Medulla oblongata (tissue), 1 donor: ENCODE measurements around the gene HBQ1.
"Not testable (repeated sequence)": the region's sequence is repeated elsewhere in the genome, so short reads cannot be mapped to it uniquely, and the experiment has no call there.

Source experiments
- DNase-seq: peaks from one replicate; pipeline ENCODE4 v3.0.0-alpha.2; 2015; ENCODE audit errors: extremely low spot score

HBQ1 gene

DNA sequence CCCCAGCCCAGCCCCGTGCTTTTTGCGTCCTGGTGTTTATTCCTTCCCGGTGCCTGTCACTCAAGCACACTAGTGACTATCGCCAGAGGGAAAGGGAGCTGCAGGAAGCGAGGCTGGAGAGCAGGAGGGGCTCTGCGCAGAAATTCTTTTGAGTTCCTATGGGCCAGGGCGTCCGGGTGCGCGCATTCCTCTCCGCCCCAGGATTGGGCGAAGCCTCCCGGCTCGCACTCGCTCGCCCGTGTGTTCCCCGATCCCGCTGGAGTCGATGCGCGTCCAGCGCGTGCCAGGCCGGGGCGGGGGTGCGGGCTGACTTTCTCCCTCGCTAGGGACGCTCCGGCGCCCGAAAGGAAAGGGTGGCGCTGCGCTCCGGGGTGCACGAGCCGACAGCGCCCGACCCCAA is 4.3 kb upstream of the HBQ1 start:
- not testable (repeated sequence) for DNase-seq

DNA sequence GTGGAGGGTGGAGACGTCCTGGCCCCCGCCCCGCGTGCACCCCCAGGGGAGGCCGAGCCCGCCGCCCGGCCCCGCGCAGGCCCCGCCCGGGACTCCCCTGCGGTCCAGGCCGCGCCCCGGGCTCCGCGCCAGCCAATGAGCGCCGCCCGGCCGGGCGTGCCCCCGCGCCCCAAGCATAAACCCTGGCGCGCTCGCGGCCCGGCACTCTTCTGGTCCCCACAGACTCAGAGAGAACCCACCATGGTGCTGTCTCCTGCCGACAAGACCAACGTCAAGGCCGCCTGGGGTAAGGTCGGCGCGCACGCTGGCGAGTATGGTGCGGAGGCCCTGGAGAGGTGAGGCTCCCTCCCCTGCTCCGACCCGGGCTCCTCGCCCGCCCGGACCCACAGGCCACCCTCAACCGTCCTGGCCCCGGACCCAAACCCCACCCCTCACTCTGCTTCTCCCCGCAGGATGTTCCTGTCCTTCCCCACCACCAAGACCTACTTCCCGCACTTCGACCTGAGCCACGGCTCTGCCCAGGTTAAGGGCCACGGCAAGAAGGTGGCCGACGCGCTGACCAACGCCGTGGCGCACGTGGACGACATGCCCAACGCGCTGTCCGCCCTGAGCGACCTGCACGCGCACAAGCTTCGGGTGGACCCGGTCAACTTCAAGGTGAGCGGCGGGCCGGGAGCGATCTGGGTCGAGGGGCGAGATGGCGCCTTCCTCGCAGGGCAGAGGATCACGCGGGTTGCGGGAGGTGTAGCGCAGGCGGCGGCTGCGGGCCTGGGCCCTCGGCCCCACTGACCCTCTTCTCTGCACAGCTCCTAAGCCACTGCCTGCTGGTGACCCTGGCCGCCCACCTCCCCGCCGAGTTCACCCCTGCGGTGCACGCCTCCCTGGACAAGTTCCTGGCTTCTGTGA is 3.5 kb upstream of the HBQ1 start, which contains the start of gene HBA1:
HBA1 (plus strand) TSS at position 204 of the 906 bp plus-strand sequence; CDS start at position 241, 37 bp downstream.
- DNase-seq: not testable (repeated sequence)

DNA sequence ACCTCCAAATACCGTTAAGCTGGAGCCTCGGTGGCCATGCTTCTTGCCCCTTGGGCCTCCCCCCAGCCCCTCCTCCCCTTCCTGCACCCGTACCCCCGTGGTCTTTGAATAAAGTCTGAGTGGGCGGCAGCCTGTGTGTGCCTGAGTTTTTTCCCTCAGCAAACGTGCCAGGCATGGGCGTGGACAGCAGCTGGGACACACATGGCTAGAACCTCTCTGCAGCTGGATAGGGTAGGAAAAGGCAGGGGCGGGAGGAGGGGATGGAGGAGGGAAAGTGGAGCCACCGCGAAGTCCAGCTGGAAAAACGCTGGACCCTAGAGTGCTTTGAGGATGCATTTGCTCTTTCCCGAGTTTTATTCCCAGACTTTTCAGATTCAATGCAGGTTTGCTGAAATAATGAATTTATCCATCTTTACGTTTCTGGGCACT is 2.9 kb upstream of the HBQ1 start:
- no peak for DNase-seq

DNA sequence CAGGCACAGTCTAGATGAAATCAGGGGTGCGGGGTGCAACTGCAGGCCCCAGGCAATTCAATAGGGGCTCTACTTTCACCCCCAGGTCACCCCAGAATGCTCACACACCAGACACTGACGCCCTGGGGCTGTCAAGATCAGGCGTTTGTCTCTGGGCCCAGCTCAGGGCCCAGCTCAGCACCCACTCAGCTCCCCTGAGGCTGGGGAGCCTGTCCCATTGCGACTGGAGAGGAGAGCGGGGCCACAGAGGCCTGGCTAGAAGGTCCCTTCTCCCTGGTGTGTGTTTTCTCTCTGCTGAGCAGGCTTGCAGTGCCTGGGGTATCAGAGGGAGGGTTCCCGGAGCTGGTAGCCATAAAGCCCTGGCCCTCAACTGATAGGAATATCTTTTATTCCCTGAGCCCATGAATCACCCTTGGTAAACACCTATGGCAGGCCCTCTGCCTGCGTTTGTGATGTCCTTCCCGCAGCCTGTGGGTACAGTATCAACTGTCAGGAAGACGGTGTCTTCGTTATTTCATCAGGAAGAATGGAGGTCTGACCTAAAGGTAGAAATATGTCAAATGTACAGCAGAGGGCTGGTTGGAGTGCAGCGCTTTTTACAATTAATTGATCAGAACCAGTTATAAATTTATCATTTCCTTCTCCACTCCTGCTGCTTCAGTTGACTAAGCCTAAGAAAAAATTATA is 2.1 kb upstream of the HBQ1 start:
- no peak for DNase-seq

DNA sequence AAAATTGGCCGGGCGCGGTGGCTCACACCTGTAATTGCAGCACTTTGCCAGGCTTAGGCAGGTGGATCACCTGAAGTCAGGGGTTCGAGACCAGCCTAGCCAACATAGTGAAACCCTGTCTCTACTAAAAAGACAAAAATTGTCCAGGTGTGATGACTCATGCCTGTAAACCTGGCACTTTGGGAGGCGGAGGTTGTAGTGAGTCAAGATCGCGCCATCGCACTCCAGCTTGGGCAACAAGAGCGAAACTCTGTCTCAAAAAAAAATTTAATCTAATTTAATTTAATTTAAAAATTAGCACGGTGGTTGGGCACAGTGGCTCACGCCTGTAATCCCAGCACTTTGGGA is 1.6 kb upstream of the HBQ1 start:
- DNase-seq: no peak

DNA sequence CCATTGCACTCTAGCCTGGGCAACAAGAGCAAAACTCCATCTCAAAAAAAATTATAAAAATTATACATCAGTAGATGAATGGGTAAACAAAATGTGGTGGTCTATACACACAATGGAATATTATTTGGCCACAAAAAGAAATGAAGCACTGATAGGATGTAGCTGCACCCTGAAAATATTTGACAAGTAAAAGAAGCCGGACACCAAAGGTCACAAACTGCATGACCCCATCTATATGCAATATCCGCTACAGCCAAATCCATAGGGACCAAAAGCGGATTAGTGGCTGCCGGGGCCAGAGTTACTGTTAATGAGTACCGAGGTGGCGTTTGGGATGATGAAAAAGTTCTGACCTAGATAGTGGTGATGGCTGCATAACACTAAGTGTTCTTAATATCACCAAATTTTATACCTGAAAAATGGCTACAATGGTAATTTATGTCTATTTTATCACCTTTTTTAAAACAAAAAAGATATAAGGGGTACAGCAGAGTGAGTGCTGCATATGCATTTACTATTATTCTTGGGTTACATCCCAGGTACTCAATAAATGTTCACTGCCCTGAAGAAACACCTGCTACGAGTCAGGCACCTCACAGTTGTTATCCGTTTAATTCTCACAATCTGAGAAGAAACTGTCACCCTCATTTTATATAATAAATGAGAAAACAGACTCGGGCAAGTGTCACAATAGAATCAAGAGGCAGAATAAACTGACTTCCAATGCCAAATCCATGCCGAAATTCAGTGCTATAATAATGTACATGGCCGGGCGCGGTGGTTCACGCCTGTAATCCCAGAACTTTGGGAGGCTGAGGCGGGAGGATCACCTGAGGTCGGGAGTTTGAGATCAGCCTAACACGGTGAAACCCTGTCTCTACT is 807 bp upstream of the HBQ1 start:
- no peak for DNase-seq

DNA sequence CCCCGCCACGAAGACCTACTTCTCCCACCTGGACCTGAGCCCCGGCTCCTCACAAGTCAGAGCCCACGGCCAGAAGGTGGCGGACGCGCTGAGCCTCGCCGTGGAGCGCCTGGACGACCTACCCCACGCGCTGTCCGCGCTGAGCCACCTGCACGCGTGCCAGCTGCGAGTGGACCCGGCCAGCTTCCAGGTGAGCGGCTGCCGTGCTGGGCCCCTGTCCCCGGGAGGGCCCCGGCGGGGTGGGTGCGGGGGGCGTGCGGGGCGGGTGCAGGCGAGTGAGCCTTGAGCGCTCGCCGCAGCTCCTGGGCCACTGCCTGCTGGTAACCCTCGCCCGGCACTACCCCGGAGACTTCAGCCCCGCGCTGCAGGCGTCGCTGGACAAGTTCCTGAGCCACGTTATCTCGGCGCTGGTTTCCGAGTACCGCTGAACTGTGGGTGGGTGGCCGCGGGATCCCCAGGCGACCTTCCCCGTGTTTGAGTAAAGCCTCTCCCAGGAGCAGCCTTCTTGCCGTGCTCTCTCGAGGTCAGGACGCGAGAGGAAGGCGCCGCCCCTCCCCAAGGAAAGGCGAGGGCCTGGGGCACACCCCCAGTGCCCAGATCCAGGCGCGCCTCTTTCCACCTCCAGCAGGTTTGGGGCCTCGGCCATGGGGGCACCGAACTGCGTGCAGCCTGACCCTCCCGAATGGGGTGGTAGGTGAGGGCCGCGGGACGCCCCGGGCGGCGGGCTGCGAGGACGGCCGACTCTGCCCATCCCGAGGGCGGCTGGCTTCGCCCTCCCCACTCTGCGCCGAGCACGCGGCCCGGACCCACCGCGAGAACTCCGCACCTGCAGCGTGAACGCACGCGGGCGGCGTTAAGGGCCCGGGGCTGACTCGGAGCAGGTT is 664 bp downstream of the HBQ1 start:
- DNase-seq: no peak

- peak; percentile 33 for DNase-seq
These were observed 1.3 kb downstream of the HBQ1 start for GRCh38 chr16:181565-182021.

- DNase-seq: no peak
These were observed 2.7 kb downstream of the HBQ1 start for GRCh38 chr16:183005-183404.

GRCh38 chr16:185213-185612 is 5.0 kb downstream of the HBQ1 start:
- no peak for DNase-seq

DNA sequence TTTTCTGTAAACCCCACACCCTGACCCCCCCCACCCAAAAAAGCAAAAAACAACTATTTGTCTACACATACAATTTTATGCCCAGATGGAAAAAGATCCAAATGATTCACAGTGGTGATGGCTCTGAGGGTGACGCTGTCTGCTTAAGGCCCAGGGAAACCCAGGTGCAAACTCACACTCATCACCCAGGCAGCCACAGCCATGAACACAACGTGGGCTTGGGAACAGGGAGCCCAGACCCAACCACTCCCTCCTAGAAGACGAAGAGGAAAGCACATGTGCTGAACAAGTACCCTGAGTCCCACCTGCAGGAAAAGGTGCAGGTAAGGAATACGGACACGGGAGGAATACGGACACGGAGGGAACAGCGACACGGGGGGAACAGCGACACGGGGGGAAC is 5.4 kb downstream of the HBQ1 start:
- no peak for DNase-seq

DNA sequence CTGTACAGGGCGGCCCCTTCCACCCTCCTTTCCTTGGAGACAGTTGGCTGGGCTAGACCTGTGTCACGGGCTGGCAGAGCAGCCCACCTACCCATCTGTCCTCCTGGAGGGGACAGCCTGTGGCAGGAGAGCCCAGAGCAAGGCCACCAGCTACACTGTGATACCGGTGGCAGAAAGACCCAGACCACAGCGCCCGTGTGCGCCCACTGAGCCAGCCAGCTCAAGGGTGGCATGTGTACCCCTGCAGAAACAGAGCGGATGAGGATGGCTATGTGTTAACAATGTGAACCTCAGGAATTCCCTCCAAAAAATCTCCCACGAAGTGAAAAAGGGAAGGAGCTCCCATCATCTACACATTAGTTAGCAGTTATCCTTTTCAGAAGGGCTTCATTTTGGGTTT is 7.1 kb downstream of the HBQ1 start:
- no peak for DNase-seq

GRCh38 chr16:188674-189073 is 8.4 kb downstream of the HBQ1 start:
- no peak for DNase-seq

DNA sequence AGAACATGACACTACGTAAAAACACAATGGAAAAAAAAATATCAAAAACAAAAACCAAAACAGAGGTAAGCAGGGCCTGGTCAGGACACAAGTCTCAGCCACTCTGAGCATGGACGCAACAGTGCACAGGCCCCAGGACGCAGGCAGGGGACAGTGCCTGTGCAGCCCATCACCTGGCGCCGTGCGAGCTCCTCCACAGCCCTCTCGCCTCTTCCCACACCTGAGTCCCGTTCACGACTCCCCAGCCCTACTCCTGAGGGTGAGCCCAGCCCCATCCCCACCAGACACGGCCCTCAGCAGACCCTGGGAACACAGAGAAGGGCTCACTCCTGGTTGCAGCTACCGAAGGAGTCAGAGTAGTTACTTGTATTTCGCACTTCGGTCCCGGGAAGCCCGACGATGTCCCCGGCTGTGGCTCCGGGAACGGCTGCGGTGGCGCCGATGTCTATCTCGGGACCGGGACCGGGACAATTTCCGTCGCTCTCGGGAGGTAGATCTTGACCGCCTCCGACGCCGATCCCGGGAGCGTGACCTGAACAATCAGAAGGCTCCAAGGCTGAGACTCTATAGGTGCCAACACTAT is 9.4 kb downstream of the HBQ1 start:
- DNase-seq: no peak

GRCh38 chr16:191831-192230 is 11.6 kb downstream of the HBQ1 start:
- no peak for DNase-seq

DNA sequence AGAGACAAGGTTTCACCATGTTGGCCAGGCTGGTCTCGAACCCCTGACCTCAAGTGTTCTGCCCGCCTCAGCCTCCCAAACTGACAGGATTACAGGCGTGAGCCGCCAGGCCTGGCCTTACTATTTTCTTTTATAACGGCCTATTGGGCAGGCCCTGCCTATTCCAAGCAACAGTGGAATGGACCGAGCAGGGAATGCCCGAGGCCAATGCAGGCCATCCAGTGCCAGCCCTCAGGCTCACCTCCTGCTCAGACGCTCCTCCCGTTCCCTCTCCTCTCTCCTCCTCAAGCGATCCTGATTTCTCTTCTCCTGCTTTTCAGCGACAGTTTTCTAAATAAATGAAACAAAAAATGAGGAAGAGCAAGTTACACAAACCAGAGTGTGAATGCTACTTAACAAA is 12.4 kb downstream of the HBQ1 start:
- no peak for DNase-seq

DNA sequence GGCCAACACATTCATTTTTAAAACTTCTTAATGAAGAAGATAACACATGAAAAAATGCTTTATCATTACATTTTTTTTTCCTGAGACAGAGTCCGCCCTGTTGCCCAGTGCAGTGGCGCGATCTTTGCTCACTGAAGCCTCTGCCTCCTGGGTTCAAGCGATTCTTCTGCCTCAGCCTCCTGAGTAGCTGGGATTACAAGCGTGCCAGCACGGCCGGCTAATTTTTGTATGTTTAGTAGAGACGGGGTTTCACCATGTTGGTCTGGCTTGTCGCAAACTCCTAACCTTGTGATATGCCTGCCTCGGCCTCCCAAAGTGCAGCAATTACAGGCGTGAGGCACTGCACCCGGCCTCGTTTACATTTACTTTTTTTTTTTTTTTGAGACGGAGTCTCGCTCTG is 13.2 kb downstream of the HBQ1 start:
- no peak for DNase-seq

GRCh38 chr16:194516-194915 is 14.3 kb downstream of the HBQ1 start:
- no peak for DNase-seq

DNA sequence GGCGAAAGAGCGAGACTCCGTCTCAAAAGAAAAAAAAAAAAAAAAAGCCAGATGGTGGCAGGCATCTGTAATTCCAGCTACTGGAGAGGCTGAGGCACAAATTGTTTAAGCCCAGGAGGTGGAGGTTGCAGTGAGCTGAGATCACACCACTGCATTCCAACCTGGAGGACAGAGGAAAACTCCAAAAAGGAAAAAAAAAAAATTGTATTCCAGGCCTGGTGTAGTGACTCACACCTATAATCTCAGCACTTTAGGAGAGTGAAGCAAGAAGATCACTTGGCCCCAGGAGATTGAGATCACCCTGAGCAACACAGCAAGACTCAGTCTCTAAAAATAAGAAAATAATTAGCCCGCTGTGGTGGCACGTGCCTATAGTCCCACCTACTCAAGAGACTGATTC is 20.1 kb downstream of the HBQ1 start:
- no peak for DNase-seq

- DNase-seq: no peak
These were observed 23.0 kb downstream of the HBQ1 start for GRCh38 chr16:203246-203645.

GRCh38 chr16:204046-204445 is 23.8 kb downstream of the HBQ1 start:
- DNase-seq: not testable (repeated sequence)
